CD4-positive, alpha-beta T cell treated with Interleukin-4 for 4 hours (primary cell): ENCODE data around the gene NBAS.
"Not testable (repeated sequence)": the region's sequence is repeated elsewhere in the genome, so short reads cannot be mapped to it uniquely, and the experiment has no call there.

Source experiments
- DNase-seq: peaks from one replicate; pipeline ENCODE4 v3.0.0-alpha.2; 2020

The NBAS gene

GRCh38 chr2:15557887-15558311, 3.2 kb downstream of the NBAS start:
- DNase-seq: no peak

- DNase-seq: no peak
Measured at GRCh38 chr2:15556311-15556930, 4.7 kb downstream of the NBAS start.

GRCh38 chr2:15555760-15556193, 5.4 kb downstream of the NBAS start:
- DNase-seq: no peak

- DNase-seq: no peak
Measured at GRCh38 chr2:15554525-15555218, 6.5 kb downstream of the NBAS start.

GRCh38 chr2:15553951-15554350, 7.2 kb downstream of the NBAS start:
- no peak for DNase-seq

GRCh38 chr2:15553519-15553918, 7.6 kb downstream of the NBAS start:
- DNase-seq: no peak

GRCh38 chr2:15548974-15549373, 12.2 kb downstream of the NBAS start:
- DNase-seq: no peak

GRCh38 chr2:15547115-15547876, 13.8 kb downstream of the NBAS start:
- DNase-seq: no peak

- no peak for DNase-seq
Measured at GRCh38 chr2:15546297-15547098, 14.6 kb downstream of the NBAS start.

GRCh38 chr2:15544227-15544626, 16.9 kb downstream of the NBAS start:
- DNase-seq: no peak

- DNase-seq: no peak
Measured at GRCh38 chr2:15543541-15543940, 17.6 kb downstream of the NBAS start.

GRCh38 chr2:15543053-15543452, 18.1 kb downstream of the NBAS start:
- no peak for DNase-seq

GRCh38 chr2:15542269-15542668, 18.9 kb downstream of the NBAS start:
- not testable (repeated sequence) for DNase-seq

- not testable (repeated sequence) for DNase-seq
Measured at GRCh38 chr2:15540523-15540922, 20.6 kb downstream of the NBAS start.

GRCh38 chr2:15539999-15540398, 21.1 kb downstream of the NBAS start:
- no peak for DNase-seq

- no peak for DNase-seq
Measured at GRCh38 chr2:15538792-15539191, 22.3 kb downstream of the NBAS start.

- no peak for DNase-seq
Measured at GRCh38 chr2:15533860-15534480, 27.2 kb downstream of the NBAS start.

GRCh38 chr2:15532996-15533395, 28.1 kb downstream of the NBAS start:
- DNase-seq: no peak

- DNase-seq: no peak
Measured at GRCh38 chr2:15531095-15531854, 29.9 kb downstream of the NBAS start.

- no peak for DNase-seq
Measured at GRCh38 chr2:15527074-15527739, 33.9 kb downstream of the NBAS start.

- no peak for DNase-seq
Measured at GRCh38 chr2:15521641-15522181, 39.4 kb downstream of the NBAS start.
